HFF-Myc (cell line): ENCODE measurements around the gene RNGTT.
A peak's percentile ranks its signal among the peaks of the same experiment; 100 is the strongest.

ENCODE experiments used
- DNase-seq: peaks from one replicate; pipeline ENCODE4 v3.0.0-alpha.2; 2011; ENCODE audit warnings: low read depth; ENCODE audit errors: extremely low read depth
- H3K4me3 ChIP-seq: replicated peaks from 2 replicates; pipeline ENCODE4 v1.5.1; 2011; ENCODE audit warnings: low read depth, mild to moderate bottlenecking, control low read depth, low read length
- CTCF ChIP-seq: IDR thresholded peaks from 2 replicates; pipeline ENCODE4 v1.5.1; 2012; ENCODE audit warnings: mild to moderate bottlenecking, low read depth, low read length, control low read depth; ENCODE audit errors: missing control alignments

The RNGTT gene

GRCh38 chr6:89007209-89008000, 44.0 kb upstream of the RNGTT start:
- H3K4me3 ChIP-seq = no peak overlapping the region
- DNase-seq = no peak
- TF ChIP-seq CTCF = no peak

GRCh38 chr6:89002523-89002922, 39.1 kb upstream of the RNGTT start:
- TF ChIP-seq CTCF = no peak
- DNase-seq = no peak

GRCh38 chr6:88997327-88997726, 33.9 kb upstream of the RNGTT start:
- no peak overlapping the region for H3K4me3 ChIP-seq
- no peak for TF ChIP-seq CTCF
- DNase-seq = no peak

More at GRCh38 chr6:89002523-89002922, 39.1 kb upstream of the RNGTT start:
- no peak overlapping the region for H3K4me3 ChIP-seq

GRCh38 chr6:88992741-88993552, 29.5 kb upstream of the RNGTT start:
- no peak overlapping the region for H3K4me3 ChIP-seq
- no peak for TF ChIP-seq CTCF
- no peak for DNase-seq

- H3K4me3 ChIP-seq = no peak overlapping the region
- peak; percentile 27 for DNase-seq
- no peak for TF ChIP-seq CTCF
Observed at GRCh38 chr6:88989215-88989614, 25.8 kb upstream of the RNGTT start.

GRCh38 chr6:88987922-88988321, 24.5 kb upstream of the RNGTT start:
- no peak overlapping the region for H3K4me3 ChIP-seq
- TF ChIP-seq CTCF = no peak
- DNase-seq = no peak
